Stomach (tissue), 4 donors: Measurements from ENCODE around the gene DCAKD.

Experiments
- CTCF ChIP-seq, 7 experiments: fragments of 450-650 bp in 4 of 7; fragments of 200-600 bp in 3 of 7; sonication (generic) in 3 of 7; IDR thresholded peaks; one replicate each; pipeline ENCODE4 v1.5.1; 2016 to 2019; ENCODE audit warnings: antibody characterized with exemption in 7 of 7, control low read depth in 2 of 7, mild to moderate bottlenecking in 1 of 7
- EP300 ChIP-seq: sonication (generic); formaldehyde crosslinking; IDR thresholded peaks from one replicate; pipeline ENCODE4 v1.6.1; 2017; ENCODE audit warnings: antibody characterized with exemption
- POLR2A ChIP-seq, 4 donors: fragments of 450-650 bp; IDR thresholded peaks; one replicate each; pipeline ENCODE4 v1.6.1; 2016; ENCODE audit warnings: antibody characterized with exemption in 4 of 4, control low read depth in 2 of 4, mild to moderate bottlenecking in 1 of 4, moderate library complexity in 1 of 4
- POLR2AphosphoS5 ChIP-seq, 3 donors: sonication (generic); formaldehyde crosslinking; IDR thresholded peaks; one replicate each; pipeline ENCODE4 v1.6.1; 2016; ENCODE audit warnings: antibody characterized with exemption in 3 of 3

DNA sequence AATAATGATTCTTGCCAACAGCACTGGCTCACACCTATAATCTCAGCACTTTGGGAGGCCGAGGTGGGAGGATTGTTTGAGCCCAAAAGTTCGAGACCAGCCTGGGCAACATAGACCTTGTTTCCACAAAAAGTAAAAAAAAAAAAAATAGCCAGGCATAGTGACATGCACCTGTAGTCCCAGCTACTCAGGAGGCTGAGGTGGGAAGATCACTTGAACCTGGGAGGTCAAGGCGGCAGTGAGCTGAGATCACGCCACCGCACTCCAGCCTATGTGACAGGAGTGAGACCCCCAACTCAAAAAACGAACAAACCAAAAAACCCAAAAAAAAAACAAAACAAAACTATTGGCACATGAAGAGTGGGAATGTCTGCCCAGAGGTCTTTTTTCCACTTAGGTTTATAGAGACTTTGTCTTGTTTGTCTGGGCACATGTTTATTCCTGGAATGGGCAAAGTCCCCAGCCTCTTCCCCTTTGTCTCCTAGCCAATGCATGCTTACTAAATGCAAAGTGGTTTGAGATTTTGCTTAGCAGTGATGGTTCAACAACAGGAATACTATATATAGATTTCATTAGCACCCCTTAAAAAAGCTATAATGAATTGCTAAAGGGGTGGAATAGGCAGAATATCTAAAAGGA is 35.6 kb upstream of the DCAKD start:
- no peak for TF ChIP-seq CTCF (IDR thresholded peaks at IDR 0.05)
- TF ChIP-seq POLR2A (IDR thresholded peaks at IDR 0.05) = no peak
- no peak for TF ChIP-seq POLR2AphosphoS5 (IDR thresholded peaks at IDR 0.05)
- no peak for TF ChIP-seq EP300
